GM23248 (cell line): ENCODE results near the gene ANTXR2.

Experiments
- EZH2 ChIP-seq: fragments of 200-600 bp; sonication (generic); IDR thresholded peaks from 2 replicates; pipeline ENCODE4 v1.6.1; 2018; ENCODE audit warnings: antibody characterized with exemption, mild to moderate bottlenecking; ENCODE audit not compliant: insufficient read depth, poor library complexity, severe bottlenecking
- EZH2phosphoT487 ChIP-seq: fragments of 200-600 bp; sonication (generic); IDR thresholded peaks from 2 replicates; pipeline ENCODE4 v1.6.1; 2018; ENCODE audit warnings: antibody characterized with exemption, moderate library complexity, mild to moderate bottlenecking, low read depth; ENCODE audit not compliant: insufficient read depth

DNA sequence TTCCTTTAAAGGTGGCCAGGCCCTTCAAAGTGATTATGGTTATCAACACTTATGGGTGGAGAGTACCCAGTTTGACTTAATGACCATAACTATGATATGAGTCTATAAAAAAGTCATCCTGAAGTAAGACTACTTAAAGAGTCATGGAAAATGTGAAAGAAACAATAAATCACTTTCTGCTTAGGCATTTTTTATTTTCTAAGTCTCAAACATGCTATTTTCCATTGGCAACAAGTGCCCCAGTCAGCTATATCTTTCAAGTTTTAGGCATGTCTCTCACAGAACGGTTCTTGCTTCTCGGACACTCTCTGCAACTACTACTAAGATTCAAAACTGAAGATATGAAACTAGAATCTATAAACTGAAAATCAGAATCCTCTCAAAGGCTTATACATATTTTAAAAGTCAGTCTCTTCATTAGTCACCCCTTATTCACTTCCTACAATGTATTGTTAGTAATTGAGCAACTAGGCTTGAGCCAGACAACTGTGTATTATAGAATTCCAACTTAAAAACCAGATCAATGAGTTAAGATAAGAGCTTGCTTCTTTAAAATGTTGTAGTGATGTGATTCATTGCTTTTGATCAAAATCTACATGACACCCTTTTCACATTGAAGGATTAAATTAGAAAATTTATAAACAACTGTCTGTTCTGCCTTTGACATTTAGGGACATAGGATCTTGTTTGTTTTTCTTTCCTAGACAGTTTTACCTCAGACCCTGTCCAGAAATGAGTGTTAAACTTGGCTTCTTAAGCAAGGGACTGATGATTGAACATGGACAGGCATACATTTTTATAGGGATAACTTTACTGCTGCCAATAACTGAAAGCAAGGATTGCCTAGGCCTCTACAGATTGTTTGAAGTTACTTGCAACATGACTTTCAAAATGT is 2.9 kb downstream of the ANTXR2 start:
- TF ChIP-seq EZH2phosphoT487 (no peak), EZH2 (no peak)
